Measurements from ENCODE around the gene PRTFDC1.

The PRTFDC1 gene

DNA sequence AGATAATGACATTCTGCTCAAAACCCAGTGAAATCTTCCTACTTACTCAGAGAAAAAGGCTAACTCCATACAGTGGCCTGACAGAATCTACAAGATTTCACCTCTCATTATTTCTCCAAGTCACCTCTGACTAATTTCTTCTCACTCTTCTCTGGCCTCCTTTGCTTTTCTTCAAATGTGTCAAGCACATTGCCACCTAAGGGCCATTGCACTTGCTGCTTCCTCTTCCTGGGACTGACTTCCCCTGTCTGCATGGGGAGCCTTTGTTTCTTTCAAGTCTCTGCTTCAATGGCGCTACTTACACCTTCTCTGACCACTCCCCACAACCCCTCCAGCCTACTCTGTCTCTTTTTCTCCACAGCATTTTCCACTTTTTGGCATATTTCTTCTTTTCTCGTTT is 36.0 kb downstream of the PRTFDC1 start:
- DNase-seq (ENCODE audit: low read depth) = no peak
- TF ChIP-seq, protein P1, sequence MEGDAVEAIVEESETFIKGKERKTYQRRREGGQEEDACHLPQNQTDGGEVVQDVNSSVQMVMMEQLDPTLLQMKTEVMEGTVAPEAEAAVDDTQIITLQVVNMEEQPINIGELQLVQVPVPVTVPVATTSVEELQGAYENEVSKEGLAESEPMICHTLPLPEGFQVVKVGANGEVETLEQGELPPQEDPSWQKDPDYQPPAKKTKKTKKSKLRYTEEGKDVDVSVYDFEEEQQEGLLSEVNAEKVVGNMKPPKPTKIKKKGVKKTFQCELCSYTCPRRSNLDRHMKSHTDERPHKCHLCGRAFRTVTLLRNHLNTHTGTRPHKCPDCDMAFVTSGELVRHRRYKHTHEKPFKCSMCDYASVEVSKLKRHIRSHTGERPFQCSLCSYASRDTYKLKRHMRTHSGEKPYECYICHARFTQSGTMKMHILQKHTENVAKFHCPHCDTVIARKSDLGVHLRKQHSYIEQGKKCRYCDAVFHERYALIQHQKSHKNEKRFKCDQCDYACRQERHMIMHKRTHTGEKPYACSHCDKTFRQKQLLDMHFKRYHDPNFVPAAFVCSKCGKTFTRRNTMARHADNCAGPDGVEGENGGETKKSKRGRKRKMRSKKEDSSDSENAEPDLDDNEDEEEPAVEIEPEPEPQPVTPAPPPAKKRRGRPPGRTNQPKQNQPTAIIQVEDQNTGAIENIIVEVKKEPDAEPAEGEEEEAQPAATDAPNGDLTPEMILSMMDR (conservative IDR thresholded peaks at IDR 0.05; ENCODE audit: control insufficient read depth, insufficient read depth, low read depth, low read length) = no peak
- H3K4me3 ChIP-seq (ENCODE audit: control insufficient read depth, low read depth, low read length) = no peak overlapping the region

DNA sequence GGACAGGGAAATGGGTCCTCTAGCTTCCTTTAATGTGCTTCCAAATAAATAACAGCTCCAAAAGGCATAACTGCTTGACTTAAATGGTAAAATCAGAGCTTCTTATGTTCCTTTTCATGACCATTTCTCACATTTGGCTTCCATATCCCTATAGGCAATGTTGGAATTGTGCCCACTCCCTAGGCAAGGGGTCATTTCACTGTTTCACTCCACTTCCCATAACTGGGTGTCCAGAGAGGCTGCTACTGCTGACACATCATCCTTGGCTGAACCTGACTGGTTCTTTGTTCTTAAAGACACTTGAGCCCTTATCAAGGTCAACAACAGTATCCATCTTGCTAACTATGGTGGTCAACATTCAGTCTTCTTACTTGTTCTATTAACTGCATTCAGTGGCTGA is 37.1 kb downstream of the PRTFDC1 start:
- TF ChIP-seq, protein P1 (conservative IDR thresholded peaks at IDR 0.05; ENCODE audit: control insufficient read depth, insufficient read depth, low read depth, low read length) = no peak
- DNase-seq (ENCODE audit: low read depth) = no peak
- no peak overlapping the region for H3K4me3 ChIP-seq (ENCODE audit: control insufficient read depth, low read depth, low read length)

DNA sequence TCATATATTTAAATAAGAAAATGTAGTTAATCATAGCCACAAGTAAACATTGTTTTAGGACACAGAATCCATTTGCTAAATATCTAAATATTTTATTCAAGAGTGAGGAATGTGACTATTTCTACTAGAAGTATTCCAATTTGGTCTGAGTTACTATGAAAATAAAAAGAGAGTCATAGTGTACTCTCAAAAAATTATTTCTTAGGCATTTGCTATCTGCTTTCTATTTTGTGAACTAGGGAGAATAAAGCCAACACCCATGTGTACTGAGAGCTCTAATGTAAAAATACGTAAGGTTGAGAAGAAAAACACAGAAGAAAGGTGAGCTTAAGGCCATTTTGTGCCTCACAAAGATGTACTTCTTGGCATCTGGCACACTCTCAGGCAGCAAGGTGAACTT is 38.3 kb downstream of the PRTFDC1 start:
- DNase-seq (ENCODE audit: low read depth) = no peak
- H3K4me3 ChIP-seq (ENCODE audit: control insufficient read depth, low read depth, low read length) = no peak overlapping the region
- TF ChIP-seq, protein P1 (conservative IDR thresholded peaks at IDR 0.05; ENCODE audit: control insufficient read depth, insufficient read depth, low read depth, low read length) = no peak

DNA sequence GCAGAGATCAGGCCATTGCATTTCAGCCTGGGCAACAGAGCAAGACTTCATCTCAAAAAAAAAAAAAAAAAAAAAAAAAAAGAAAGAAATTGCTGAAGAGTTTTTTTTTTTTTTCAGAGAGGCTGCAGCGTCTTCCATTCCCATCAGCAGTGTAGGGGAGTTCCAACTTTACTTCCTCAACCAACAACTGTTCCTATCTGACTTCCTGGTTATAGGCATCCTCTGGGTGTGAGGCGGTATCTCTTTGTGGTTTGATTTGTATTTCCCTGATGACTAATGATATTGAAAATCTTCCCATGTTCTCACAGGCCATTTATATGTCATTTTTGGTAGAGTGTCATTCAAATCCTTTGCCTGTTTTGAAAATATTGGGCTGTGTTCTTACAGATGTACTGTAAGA is 40.2 kb downstream of the PRTFDC1 start:
- TF ChIP-seq, protein P1 (conservative IDR thresholded peaks at IDR 0.05; ENCODE audit: control insufficient read depth, insufficient read depth, low read depth, low read length) = no peak
- no peak overlapping the region for H3K4me3 ChIP-seq (ENCODE audit: control insufficient read depth, low read depth, low read length)
- peak; percentile 77 for DNase-seq (ENCODE audit: low read depth)

DNA sequence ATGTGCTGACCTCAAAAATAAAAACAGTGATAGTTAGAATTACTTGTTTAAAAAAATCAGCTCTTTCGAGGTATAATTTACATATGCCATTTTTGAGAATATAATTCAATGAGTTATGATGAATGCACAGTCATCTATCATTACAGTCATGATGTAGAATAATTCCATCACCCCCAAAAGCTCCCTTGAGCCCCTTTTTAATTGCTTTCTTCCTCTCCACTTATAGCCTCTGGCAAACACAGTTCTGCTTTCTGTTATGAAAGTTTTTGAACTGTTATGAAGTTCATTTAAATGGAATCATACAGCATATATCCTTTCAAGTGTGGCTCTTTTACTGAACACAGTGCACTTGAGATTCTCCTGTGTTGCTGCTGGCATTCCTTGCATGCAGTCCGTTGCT is 41.4 kb downstream of the PRTFDC1 start:
- TF ChIP-seq, protein P1 (conservative IDR thresholded peaks at IDR 0.05; ENCODE audit: control insufficient read depth, insufficient read depth, low read depth, low read length) = no peak

DNA sequence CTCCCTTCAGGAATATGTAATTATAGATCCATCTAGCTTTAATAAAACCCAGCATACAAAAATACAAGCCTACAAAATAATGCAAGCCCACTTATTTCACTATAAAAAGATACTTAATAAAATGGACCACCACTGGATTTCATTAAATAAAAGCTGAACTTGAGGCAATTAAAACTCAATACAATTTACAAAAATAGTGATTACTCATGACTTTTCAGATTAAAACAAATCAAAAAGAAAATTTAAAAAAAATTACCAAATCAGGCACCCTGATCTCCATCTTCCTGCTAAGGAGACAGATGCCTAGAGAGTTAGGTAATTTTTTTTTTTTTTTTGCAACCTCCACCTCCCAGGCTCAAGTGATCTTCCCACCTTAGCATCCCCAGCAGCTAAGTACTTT is 41.8 kb downstream of the PRTFDC1 start:
- DNase-seq (ENCODE audit: low read depth) = no peak
- TF ChIP-seq, protein P1 (conservative IDR thresholded peaks at IDR 0.05; ENCODE audit: control insufficient read depth, insufficient read depth, low read depth, low read length) = no peak
- no peak overlapping the region for H3K4me3 ChIP-seq (ENCODE audit: control insufficient read depth, low read depth, low read length)

More for the DNA sequence above, 41.4 kb downstream of the PRTFDC1 start:
- no peak overlapping the region for H3K4me3 ChIP-seq (ENCODE audit: control insufficient read depth, low read depth, low read length)
- DNase-seq (ENCODE audit: low read depth) = no peak

DNA sequence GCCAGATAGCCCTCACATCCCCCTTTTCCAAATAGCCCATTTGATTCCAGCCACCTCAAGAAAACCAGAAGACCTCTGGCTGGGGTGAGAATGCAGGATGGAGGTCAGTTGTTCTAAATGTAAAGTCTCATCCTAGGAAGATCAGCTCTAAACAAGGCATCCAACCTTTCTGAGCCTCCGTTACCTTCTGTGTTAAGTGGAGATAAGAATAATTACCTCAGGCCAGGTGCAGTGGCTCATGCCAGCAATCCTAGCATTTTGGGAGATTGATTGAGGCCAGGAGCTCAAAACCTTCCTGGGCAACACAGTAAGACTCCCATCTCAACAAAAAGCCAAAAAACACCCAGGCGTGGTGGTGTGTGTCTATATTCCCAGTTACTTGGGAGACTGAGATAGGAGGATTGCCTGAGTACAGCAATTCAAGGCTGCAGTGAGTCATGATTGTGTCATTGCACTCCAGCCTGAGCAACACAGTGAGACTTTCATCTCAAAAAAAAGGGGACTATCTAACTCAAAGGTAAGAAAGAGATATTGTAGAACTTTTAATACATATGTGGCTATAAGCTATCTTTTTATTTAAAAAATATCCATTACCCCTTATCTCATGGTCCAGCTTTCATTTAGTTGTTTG is 43.5 kb downstream of the PRTFDC1 start:
- H3K4me3 ChIP-seq (ENCODE audit: control insufficient read depth, low read depth, low read length) = no peak overlapping the region
- peak; percentile 89 for DNase-seq (ENCODE audit: low read depth)
- TF ChIP-seq, protein P1 (conservative IDR thresholded peaks at IDR 0.05; ENCODE audit: control insufficient read depth, insufficient read depth, low read depth, low read length) = no peak
